OCI-LY7 (cell line): ENCODE data around the gene AAGAB.

Experiments used
- EZH2phosphoT487 ChIP-seq: fragments of 200-600 bp; sonication (generic); IDR thresholded peaks from 2 replicates; pipeline ENCODE4 v1.6.1; 2018; ENCODE audit warnings: low read depth, borderline replicate concordance, mild to moderate bottlenecking, mixed run types, antibody characterized with exemption, low read length, moderate library complexity, mixed read lengths
- TF ChIP-seq, protein P1 (sequence below): fragments of 200-600 bp; sonication (generic); conservative IDR thresholded peaks from 2 replicates; pipeline ENCODE4 v1.5.1; 2014; ENCODE audit warnings: mild to moderate bottlenecking, antibody characterized with exemption, low read length, moderate library complexity, mixed read lengths

DNA sequence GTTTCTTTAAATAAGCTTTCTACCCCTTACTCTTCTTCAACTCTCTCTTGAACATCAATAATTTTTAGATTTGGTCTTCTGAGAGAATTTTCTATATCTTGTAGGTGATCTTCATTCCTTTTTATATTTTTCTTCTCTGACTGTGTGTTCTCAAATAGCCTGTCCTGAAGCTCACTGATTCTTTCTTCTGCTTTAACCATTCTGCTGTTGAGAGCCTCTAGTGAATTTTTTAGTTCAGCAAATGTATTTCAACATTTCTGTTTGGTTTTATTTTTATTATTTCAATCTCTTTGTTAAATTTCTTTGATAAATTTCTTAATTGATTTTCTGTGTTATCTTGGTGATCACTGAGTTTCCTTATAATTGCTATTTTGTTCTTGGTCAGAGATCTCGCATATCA lies 19.8 kb upstream of the AAGAB start:
- TF ChIP-seq, protein P1, sequence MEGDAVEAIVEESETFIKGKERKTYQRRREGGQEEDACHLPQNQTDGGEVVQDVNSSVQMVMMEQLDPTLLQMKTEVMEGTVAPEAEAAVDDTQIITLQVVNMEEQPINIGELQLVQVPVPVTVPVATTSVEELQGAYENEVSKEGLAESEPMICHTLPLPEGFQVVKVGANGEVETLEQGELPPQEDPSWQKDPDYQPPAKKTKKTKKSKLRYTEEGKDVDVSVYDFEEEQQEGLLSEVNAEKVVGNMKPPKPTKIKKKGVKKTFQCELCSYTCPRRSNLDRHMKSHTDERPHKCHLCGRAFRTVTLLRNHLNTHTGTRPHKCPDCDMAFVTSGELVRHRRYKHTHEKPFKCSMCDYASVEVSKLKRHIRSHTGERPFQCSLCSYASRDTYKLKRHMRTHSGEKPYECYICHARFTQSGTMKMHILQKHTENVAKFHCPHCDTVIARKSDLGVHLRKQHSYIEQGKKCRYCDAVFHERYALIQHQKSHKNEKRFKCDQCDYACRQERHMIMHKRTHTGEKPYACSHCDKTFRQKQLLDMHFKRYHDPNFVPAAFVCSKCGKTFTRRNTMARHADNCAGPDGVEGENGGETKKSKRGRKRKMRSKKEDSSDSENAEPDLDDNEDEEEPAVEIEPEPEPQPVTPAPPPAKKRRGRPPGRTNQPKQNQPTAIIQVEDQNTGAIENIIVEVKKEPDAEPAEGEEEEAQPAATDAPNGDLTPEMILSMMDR = no peak
- no peak for TF ChIP-seq EZH2phosphoT487
